ENCODE measurements around the gene TJAP1.

- TF ChIP-seq TAF1 (IDR thresholded peaks at IDR 0.05; ENCODE audit: borderline replicate concordance, low read depth, low read length) (no peak), POLR2AphosphoS5 (IDR thresholded peaks at IDR 0.05; ENCODE audit: low read depth, low read length) (no peak), POLR2A (IDR thresholded peaks at IDR 0.05; ENCODE audit: low read depth, low read length) (no peak)
Observed at GRCh38 chr6:43450699-43451131, 26.7 kb upstream of the TJAP1 start.
